MV-4-11 (cell line): ENCODE results near the gene SEZ6.
"Not testable (repeated sequence)": the region's sequence is repeated elsewhere in the genome, so short reads cannot be mapped to it uniquely, and the experiment has no call there.

Experiments
- DNase-seq: peaks from one replicate; lab custom pipeline; 2025; lab: John Stamatoyannopoulos, UW

SEZ6 gene

GRCh38 chr17:28934508-28934907 lies 71.3 kb downstream of the SEZ6 start:
- not testable (repeated sequence) for DNase-seq

GRCh38 chr17:28929787-28930186 lies 76.0 kb downstream of the SEZ6 start:
- DNase-seq = no peak

DNA sequence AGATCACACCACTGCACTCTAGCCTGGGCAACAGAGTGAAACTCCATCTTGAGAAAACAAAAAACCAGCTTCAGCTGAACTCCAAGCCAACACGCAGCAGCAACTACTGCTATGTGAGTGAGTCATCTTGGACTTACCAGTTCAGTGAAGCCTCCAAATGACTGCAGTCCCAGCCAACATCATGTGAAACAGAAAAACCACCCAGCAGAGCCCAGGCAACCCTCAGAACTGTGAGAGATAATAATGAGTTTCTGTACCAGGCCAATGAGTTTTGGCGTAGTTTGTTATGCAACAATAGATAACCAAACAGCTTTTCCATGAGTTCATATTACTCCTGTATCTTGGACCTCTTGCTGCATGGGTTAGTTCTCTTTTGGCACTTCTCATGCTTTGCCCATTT lies 77.8 kb downstream of the SEZ6 start:
- peak; percentile 92 for DNase-seq

DNA sequence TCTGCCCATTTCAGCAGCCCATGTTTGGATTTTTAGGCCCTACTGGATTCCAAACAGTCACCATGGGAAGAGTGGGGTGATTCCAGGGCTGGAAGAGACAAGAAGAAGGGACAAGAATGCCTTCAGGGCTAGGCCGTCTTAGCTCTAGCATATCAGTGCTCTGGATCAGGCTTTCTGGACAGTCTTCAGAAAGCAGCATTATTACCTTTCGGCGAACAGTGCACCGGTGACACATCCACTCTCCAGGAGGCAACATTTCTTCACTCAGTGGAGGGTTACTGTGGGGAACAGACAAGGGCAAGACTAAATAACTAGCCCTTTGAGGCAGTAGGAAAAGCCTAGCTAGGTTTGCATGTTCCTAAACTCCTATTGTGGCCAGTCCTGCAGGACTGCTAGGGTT lies 79.0 kb downstream of the SEZ6 start:
- no peak for DNase-seq

DNA sequence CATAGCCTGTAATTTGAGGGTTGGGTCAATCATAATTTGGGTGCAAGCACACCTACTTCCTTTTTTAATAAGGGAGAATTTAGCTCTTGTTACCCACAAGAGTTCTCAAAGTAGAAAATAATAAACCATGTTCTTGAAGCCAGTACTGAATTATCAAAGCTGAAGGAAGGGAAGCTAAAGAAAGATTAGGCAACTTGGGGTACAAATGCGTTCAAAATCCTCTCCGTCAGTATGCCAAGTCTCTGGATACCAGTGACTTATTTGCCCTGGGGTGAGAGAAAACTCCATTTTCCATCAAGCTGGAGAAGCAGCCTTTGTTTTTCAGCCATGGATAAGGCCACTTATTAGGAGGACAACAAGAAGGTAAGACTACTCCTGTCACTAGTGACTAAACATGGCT lies 79.5 kb downstream of the SEZ6 start:
- no peak for DNase-seq

GRCh38 chr17:28925912-28926365 lies 79.9 kb downstream of the SEZ6 start:
- DNase-seq = peak; percentile 91

- DNase-seq = no peak
These were observed 85.6 kb downstream of the SEZ6 start for GRCh38 chr17:28920201-28920600.

DNA sequence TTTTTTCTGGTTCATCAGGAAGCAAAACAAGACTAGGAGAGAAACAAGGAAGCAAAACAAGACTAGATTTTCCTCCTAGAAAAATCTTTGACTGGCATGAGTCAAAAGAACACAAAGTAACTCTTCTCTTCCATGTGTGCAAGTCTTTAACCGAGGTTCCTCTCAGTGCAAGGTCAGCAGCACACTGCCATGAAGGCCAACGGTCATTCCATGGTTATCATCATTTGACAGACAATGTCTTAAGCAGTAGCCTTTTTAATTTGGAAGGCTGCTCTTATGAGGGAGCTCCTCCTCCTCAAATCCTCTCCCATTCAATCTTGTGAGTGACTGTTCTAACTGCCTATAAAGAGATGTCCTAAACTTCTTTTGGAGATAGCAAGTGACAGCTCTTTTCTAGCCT lies 87.5 kb downstream of the SEZ6 start:
- DNase-seq = peak; percentile 25

DNA sequence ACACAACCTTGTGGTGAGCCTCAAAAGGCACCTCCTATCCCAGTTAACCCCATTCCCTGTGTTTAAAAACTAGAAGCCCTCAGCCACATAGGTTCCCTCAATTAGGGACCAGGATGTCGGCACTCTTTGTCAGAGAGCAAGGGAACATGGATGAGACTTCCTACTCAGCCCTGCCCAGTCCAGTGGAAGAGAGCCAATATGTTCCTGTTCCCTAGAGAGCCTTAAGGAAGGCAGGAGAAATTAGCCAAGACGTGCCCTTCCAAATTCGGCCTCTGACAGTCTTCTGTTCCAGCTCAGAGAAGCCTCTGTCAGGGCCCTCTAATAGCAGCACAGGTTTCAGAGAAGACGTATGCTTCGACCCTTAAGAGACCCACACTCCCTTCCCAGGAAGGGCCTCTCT lies 88.4 kb downstream of the SEZ6 start:
- DNase-seq = no peak

DNA sequence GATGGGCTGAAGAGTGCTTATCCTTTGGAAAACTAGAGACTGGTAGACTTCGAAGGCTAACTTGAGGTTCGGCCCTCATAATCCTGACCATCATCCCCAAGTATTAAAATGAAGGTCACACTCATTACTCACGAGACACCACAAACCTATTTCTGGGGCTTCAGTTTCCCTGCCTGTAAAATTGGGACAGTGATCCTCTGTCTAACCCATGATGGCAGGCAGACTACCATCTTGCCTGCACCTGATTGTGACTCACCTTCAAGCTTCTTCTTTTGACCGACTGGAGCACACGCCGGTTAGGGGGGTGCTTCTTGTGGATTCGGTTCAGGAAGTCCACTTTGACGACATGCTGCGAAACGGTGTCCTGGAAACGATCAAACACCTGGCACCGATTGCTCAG lies 88.8 kb downstream of the SEZ6 start:
- DNase-seq = no peak

- DNase-seq = peak; percentile 27
These were observed 89.4 kb downstream of the SEZ6 start for GRCh38 chr17:28916302-28916934.

DNA sequence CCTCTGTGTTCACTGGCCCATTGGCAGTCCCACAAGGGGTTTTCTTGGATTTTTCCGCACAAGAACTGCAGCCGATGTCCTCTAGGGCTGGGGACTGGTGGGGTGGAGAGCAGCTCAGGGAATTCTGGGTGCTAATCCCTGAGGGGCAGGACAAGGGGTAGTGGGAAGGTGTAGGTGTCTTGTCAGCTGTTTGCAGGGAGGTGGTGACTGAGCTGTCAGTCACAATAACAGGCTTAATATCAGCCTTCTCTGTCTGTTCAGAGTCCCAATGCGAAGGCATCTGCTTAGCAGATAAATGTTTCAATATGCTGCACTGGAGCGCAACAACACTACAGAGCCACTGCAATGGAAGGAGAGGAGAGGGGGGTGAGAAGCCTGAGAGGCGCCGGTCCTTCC lies 92.9 kb downstream of the SEZ6 start:
- DNase-seq = no peak

GRCh38 chr17:28912281-28912937 lies 93.4 kb downstream of the SEZ6 start:
- DNase-seq = no peak

DNA sequence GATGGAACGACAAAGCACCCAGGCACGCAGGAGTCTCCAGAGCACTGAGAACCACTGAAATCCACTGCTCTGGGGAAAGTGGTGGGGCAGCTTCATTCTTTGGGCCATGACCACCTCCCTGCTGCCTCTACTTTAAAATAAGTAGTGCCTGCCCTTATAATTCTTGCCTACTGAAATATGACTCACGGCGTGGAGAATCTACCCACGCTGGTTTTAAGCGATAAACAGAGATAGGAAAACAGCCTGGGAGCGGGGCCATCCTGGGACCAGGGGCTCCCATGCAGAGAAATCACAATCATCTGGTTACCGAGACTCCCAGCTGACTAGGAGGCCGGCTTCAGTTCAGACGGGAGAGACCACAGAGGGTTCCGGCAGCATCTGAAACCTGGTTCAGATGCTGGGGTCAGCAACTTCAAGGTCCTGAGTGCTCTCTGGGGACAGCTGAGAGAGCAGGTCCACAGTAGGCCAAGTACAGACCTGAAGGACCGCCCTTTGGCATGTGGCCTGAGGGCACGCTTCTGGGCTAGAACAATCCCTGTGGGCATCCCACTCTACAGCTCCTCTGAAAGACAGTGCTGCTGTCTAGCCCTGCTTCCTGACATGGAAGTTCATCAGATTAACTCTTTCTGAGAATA lies 94.3 kb downstream of the SEZ6 start:
- DNase-seq = no peak

DNA sequence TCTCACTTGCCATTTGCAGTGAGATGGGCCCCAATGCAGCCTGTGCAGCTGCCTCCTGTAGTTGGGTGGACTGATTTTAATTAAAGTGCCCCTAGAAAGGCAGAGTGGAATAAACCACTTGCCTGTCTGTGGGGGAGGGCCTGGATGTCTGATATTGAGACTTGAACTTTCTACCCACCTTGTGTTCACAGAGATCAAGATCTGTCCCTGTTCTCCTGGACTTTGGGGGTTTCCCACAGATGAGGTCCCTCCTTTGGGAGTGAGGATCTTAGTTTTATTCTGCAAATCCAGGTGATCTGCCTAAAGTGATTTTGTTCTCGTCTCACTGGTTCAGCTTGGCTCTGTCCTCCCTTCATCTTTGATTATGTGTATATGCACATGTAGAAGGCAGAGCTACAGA lies 95.3 kb downstream of the SEZ6 start:
- no peak for DNase-seq

DNA sequence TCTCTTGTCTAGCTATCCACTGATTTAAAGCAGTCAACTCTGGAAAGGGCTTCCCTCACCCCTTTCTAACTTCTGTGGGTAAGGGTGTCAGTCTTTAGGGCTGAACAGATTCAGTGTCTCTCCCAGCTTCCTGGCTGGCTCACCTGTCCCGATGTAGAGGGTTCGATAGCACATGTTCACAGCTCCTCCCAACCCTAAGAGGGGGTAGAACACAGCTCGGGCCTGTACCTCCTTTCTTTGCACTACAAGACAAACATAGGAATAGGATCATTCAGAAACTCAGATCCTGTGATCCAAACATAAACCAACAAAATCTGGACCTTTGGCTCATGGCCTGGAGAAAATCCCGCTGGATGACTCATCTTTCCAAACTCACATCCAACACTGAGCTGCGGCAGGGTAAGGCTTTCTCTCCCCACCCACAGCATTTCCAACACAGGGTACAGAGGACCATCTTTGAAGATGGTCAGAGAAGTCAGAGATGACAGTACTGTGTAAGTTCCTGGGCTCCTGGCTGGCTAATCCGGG lies 97.1 kb downstream of the SEZ6 start:
- no peak for DNase-seq

GRCh38 chr17:28907709-28908475 lies 97.9 kb downstream of the SEZ6 start:
- DNase-seq = no peak

GRCh38 chr17:28906706-28907438 lies 99.0 kb downstream of the SEZ6 start:
- no peak for DNase-seq

DNA sequence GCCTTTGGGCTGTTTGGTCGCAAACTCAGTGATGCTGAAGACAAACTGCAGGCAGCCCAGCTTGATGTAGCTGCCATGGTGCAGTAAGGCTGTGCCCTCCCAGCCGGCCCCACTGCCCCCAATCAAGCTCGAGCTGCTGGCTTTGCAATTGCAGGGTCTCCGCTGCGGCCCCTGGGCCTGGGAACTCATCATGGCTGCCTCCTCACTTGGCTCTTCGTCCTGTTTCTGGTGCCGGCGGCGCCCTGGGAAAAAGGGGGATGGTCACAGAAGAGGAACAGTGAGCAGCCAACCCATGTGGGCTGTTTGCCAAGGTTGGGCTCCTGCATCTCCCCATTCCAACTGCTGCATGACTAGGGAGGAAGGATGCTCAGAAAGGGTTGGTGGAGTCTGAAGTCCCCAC lies 99.6 kb downstream of the SEZ6 start:
- DNase-seq = no peak
